GM19023 (cell line): ENCODE results near the gene PTRH2.
"Not testable (repeated sequence)": the region's sequence is repeated elsewhere in the genome, so short reads cannot be mapped to it uniquely, and the experiment has no call there.

Experiments
- ATAC-seq: cut with Tn5 transposase; IDR thresholded peaks from one replicate; pipeline ENCODE4 v1.9.1; 2021; ENCODE audit warnings: mild to moderate bottlenecking, moderate library complexity; ENCODE audit not compliant: unreplicated experiment

Gene PTRH2

DNA sequence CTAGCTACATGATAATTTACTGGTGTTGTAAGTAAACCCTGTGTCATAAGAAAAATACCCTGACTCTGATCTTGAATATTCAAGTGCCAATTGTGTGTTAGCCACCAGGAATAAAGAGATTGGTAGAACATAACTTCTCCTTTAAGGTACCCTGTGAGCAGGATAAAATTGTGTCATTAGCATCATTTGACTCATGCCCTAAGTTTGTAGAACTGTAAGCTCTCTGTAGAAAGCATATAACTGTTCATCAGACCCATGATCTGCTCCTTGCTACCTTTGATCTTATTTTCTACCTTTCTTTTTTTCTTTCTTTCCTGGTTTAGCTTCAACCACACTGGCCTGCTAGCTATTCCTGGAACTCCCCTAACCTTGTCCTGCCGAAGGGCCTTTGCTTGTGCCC, 35.8 kb downstream of the PTRH2 start:
- no peak for ATAC-seq

GRCh38 chr17:59669944-59670343, 37.3 kb downstream of the PTRH2 start:
- ATAC-seq, result no peak

- ATAC-seq, result no peak
Observed at GRCh38 chr17:59669411-59669810, 37.8 kb downstream of the PTRH2 start.

DNA sequence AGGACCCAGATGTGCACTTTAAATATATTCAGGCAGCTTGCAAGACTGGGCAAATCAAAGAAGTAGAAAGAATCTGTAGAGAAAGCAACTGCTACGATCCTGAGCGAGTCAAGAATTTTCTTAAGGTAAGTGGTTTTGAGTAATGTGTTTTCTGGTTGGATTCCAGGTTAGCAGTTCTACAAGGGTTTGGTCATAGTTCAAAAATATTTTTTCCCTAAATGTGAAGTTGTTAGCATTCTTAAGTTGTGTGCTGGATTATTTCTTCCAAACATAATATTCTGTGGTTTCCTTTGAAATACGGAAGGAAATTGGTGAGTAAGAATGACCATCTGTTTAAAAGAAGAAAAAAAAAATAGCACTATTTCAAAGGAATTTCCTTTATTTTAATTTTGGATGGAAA, 38.4 kb downstream of the PTRH2 start:
- no peak for ATAC-seq

GRCh38 chr17:59666235-59666634, 41.0 kb downstream of the PTRH2 start:
- ATAC-seq, result no peak

DNA sequence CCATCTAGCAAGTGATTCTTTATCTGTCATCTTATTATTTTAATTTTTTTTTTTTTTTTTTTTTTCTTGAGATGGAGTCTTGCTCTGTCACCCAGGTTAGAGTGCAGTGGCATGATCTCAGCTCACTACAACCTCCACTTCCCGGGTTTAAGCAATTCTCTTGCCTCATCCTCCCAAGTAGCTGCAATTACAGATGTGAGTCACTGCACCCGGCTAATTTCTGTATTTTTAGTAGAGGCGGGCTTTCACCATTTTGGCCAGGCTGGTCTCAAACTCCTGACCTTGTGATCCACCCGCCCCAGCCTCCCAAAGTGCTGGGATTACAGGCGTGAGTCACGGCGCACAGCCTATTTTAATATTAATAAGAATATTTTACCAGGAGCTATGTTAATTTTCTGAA, 50.6 kb downstream of the PTRH2 start:
- ATAC-seq, result not testable (repeated sequence)

- ATAC-seq, result no peak
Observed at GRCh38 chr17:59652119-59652518, 55.1 kb downstream of the PTRH2 start.

GRCh38 chr17:59651346-59651745, 55.9 kb downstream of the PTRH2 start:
- no peak for ATAC-seq

DNA sequence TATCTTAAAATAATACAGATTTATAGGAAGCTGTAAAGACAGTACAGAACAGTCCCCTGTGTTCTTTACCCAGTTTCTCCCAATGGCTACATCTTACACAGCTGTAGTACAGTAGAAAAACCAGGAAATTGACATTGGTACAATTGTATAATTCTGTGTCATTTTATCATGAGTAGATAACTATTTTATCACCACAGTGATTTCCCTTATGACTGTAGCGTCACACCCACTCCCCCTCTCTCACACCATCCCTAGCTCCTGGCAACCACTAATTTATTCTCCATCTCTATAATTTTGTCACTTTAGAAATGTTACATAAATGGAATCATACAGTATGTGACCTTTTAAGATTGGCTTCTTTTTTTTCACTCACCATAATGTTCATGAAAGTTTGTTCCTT, 56.6 kb downstream of the PTRH2 start:
- no peak for ATAC-seq

- ATAC-seq, result no peak
Observed at GRCh38 chr17:59649886-59650285, 57.3 kb downstream of the PTRH2 start.
